ENCODE results near the gene NEK6.
A peak's percentile ranks its signal among the peaks of the same experiment; 100 is the strongest.

Gene NEK6

GRCh38 chr9:124311283-124311682 is 53.5 kb downstream of the NEK6 start:
- H3K4me3 Mint-ChIP-seq, result no peak overlapping the region
- DNase-seq, result no peak
- no peak for ATAC-seq (replicated peaks)
- H3K4me1 Mint-ChIP-seq, result peaks cover 1 to 14% of the 10 kb centered on the region in 2 donors
- H3K27me3 Mint-ChIP-seq, result no peaks in the 10 kb centered on the region
- H3K27ac Mint-ChIP-seq, result peak overlapping the region; percentile 37
- no peaks in the 10 kb centered on the region for H3K9me3 Mint-ChIP-seq
- H3K36me3 Mint-ChIP-seq, result peaks cover 37 to 53% of the 10 kb centered on the region in 2 donors

DNA sequence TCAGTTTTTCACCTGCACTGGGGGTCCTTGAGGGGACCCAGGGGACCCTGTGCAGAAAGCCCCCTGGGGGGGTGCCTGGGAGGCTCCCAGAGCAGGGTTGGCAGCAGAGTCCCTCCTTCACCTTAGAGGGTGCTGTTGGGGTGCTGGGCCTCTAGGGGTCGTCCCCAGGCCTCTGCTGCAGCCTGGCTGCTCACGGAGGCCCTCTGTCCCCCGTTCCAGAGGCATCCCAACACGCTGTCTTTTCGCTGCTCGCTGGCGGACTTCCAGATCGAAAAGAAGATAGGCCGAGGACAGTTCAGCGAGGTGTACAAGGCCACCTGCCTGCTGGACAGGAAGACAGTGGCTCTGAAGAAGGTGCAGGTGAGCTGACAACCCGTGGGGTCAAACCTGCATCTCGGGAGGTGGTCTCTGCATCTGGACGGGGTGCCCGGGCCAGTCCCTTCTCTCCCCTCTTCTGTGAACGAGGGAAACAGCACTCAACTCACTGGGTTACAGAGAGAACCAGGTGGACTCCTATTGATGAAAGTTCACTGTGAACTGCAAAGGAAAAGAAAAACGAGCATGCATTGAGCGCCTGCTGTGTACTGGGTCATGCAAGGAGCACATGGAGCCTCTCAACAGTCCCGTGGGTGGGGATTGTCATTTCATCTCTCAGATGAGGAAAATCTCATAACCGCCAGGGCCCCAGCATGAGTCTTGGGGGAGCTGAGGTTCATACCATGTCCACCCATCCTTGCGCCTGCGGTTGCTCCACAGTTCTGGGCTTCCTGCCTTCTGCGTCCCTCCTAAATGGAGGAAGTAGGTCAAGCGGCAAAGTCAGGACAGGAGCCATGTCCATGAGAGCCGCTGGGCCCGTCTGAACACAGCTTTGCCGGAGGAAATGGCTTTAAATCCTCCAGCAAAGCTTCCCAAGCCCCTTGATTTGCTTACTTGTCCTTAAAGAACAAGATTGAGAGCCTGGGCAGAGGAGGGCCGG is 54.8 kb downstream of the NEK6 start:
- Mint-ChIP-seq H3K27me3 (no peaks in the 10 kb centered on the region), H3K9me3 (no peaks in the 10 kb centered on the region), H3K27ac (peak overlapping the region; percentile 5), H3K4me1 (peaks cover 3 to 14% of the 10 kb centered on the region in 2 donors), H3K4me3 (no peak overlapping the region), H3K36me3 (peaks cover 42 to 58% of the 10 kb centered on the region in 2 donors)
- ATAC-seq (replicated peaks) (no peak), DNase-seq (no peak)

- H3K9me3 Mint-ChIP-seq, result no peaks in the 10 kb centered on the region
- peak overlapping the region; percentile 14 for H3K27ac Mint-ChIP-seq
- DNase-seq (no peak), ATAC-seq (replicated peaks) (no peak)
- no peaks in the 10 kb centered on the region for H3K27me3 Mint-ChIP-seq
- H3K36me3 Mint-ChIP-seq, result peaks cover 34 to 62% of the 10 kb centered on the region in 2 donors
- peaks cover 3 to 14% of the 10 kb centered on the region in 2 donors for H3K4me1 Mint-ChIP-seq
- H3K4me3 Mint-ChIP-seq, result no peak overlapping the region
These were observed 56.2 kb downstream of the NEK6 start for GRCh38 chr9:124313940-124314339.

- Mint-ChIP-seq H3K4me3 (no peak overlapping the region), H3K4me1 (peaks cover 9 to 16% of the 10 kb centered on the region in 2 donors), H3K9me3 (no peaks in the 10 kb centered on the region), H3K27ac (peak overlapping the region; percentile 60), H3K27me3 (no peaks in the 10 kb centered on the region), H3K36me3 (peaks cover 41 to 75% of the 10 kb centered on the region in 2 donors)
- DNase-seq (no peak), ATAC-seq (replicated peaks) (no peak)
These were observed 58.1 kb downstream of the NEK6 start for GRCh38 chr9:124315882-124316281.

- no peaks in the 10 kb centered on the region for H3K27me3 Mint-ChIP-seq
- ATAC-seq (replicated peaks) (peak; percentile 65 to 70), DNase-seq (no peak)
- peaks cover 60 to 71% of the 10 kb centered on the region in 2 donors for H3K36me3 Mint-ChIP-seq
- no peaks in the 10 kb centered on the region for H3K9me3 Mint-ChIP-seq
- peak overlapping the region; percentile 88 for H3K27ac Mint-ChIP-seq
- no peak overlapping the region for H3K4me3 Mint-ChIP-seq
- H3K4me1 Mint-ChIP-seq, result peaks cover 18 to 25% of the 10 kb centered on the region in 2 donors
These were observed 62.6 kb downstream of the NEK6 start for GRCh38 chr9:124320062-124320973.

GRCh38 chr9:124321416-124321815 is 63.7 kb downstream of the NEK6 start:
- DNase-seq (no peak), ATAC-seq (replicated peaks) (no peak)
- peaks cover 54 to 64% of the 10 kb centered on the region in 2 donors for H3K36me3 Mint-ChIP-seq
- H3K27me3 Mint-ChIP-seq, result no peaks in the 10 kb centered on the region
- no peak overlapping the region for H3K27ac Mint-ChIP-seq
- no peak overlapping the region for H3K4me3 Mint-ChIP-seq
- H3K9me3 Mint-ChIP-seq, result no peaks in the 10 kb centered on the region
- H3K4me1 Mint-ChIP-seq, result peaks cover 18 to 25% of the 10 kb centered on the region in 2 donors

DNA sequence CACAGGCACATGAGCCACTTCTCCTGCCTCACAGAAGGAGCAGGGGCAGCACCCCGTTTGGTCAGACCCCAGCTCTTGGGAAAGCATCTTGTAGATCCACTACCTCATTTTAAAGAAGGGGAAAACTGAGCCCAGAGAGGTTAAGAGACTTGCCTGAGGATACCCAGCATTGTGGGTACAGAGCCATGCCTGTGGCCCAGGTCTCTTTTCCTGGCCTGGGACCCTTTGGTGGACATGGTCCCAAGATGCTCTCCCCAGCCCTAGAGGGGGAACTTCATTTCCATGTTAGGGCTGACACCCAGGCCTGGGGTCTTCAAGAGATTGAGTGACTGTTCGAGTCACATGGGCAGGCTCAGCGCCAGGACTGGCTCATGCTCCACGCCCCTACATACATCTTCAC is 64.2 kb downstream of the NEK6 start:
- ATAC-seq (replicated peaks), result no peak
- DNase-seq, result no peak
- Mint-ChIP-seq H3K9me3 (no peaks in the 10 kb centered on the region), H3K36me3 (peaks cover 53 to 64% of the 10 kb centered on the region in 2 donors), H3K27ac (no peak overlapping the region), H3K4me1 (peaks cover 18 to 25% of the 10 kb centered on the region in 2 donors), H3K27me3 (no peaks in the 10 kb centered on the region), H3K4me3 (no peak overlapping the region)

- H3K27ac Mint-ChIP-seq, result peak overlapping the region; percentile 39
- no peaks in the 10 kb centered on the region for H3K27me3 Mint-ChIP-seq
- H3K4me3 Mint-ChIP-seq, result peak overlapping the region in 1 of 2 donors; percentile 47
- peaks cover 53 to 63% of the 10 kb centered on the region in 2 donors for H3K36me3 Mint-ChIP-seq
- no peak for ATAC-seq (replicated peaks)
- no peak for DNase-seq
- no peaks in the 10 kb centered on the region for H3K9me3 Mint-ChIP-seq
- H3K4me1 Mint-ChIP-seq, result peaks cover 17 to 25% of the 10 kb centered on the region in 2 donors
These were observed 65.1 kb downstream of the NEK6 start for GRCh38 chr9:124322618-124323432.

DNA sequence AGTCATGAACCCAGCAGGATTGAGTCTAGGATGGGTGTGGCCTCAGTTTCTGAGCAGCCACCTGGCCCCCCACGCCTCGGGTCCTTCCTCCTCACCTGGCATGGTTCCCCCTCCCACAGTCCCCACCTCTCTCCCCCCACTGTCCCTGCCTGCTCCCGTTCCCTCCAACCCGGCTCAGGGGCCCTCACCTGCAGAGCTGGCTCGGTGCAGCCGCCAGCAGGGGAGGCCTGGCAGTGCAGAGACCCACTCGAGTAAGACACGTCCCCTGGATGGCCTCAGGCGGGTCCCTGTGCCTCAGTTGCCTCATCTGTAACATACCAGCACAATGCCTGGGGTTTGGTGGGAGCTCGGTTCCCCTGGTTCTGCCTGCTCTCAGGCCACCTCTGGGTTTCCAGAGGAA is 66.2 kb downstream of the NEK6 start:
- Mint-ChIP-seq H3K4me3 (no peak overlapping the region), H3K9me3 (no peaks in the 10 kb centered on the region), H3K36me3 (peaks cover 59 to 63% of the 10 kb centered on the region in 2 donors), H3K4me1 (peaks cover 17 to 25% of the 10 kb centered on the region in 2 donors), H3K27me3 (no peaks in the 10 kb centered on the region), H3K27ac (peak overlapping the region; percentile 47)
- DNase-seq, result no peak
- ATAC-seq (replicated peaks), result no peak

DNA sequence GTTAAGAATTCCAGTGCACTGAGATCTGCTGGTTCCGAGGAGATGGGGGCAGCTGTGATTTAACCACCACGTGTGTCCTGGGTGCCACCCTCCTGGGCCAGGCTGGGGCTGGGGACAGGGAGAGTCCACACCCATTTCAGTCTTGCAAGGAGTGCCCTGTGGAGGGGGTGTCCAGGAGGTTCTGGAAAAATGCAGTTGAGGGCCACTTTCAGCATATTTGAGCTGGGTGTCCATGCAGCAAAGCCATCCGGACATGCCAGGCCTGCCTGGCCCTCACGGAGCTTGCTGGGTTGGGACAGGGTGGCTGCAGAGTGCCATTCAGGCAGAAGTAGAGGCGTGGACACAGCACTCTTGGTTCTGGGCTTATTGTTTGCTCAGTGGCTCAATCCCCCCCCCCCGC is 68.1 kb downstream of the NEK6 start:
- peaks cover 57 to 63% of the 10 kb centered on the region in 2 donors for H3K36me3 Mint-ChIP-seq
- no peak for ATAC-seq (replicated peaks)
- no peak overlapping the region for H3K4me3 Mint-ChIP-seq
- no peaks in the 10 kb centered on the region for H3K27me3 Mint-ChIP-seq
- no peak overlapping the region for H3K27ac Mint-ChIP-seq
- H3K9me3 Mint-ChIP-seq, result no peaks in the 10 kb centered on the region
- H3K4me1 Mint-ChIP-seq, result peaks cover 10 to 17% of the 10 kb centered on the region in 2 donors
- DNase-seq, result no peak

- ATAC-seq (replicated peaks) (no peak), DNase-seq (no peak)
- Mint-ChIP-seq H3K4me3 (no peak overlapping the region), H3K27me3 (no peaks in the 10 kb centered on the region), H3K36me3 (peaks cover 54 to 61% of the 10 kb centered on the region in 2 donors), H3K4me1 (peaks cover 10 to 17% of the 10 kb centered on the region in 2 donors), H3K27ac (peak overlapping the region; percentile 20), H3K9me3 (no peaks in the 10 kb centered on the region)
These were observed 68.6 kb downstream of the NEK6 start for GRCh38 chr9:124326378-124326777.

- Mint-ChIP-seq H3K36me3 (peaks cover 44 to 64% of the 10 kb centered on the region in 2 donors), H3K9me3 (no peaks in the 10 kb centered on the region), H3K27me3 (no peaks in the 10 kb centered on the region), H3K4me3 (no peak overlapping the region), H3K4me1 (peaks cover 10 to 16% of the 10 kb centered on the region in 2 donors), H3K27ac (peak overlapping the region; percentile 60)
- DNase-seq, result no peak
- no peak for ATAC-seq (replicated peaks)
These were observed 69.7 kb downstream of the NEK6 start for GRCh38 chr9:124327491-124327890.

- Mint-ChIP-seq H3K4me1 (peaks cover 4 to 8% of the 10 kb centered on the region in 2 donors), H3K9me3 (no peaks in the 10 kb centered on the region), H3K4me3 (no peak overlapping the region), H3K36me3 (peaks cover 44 to 64% of the 10 kb centered on the region in 2 donors), H3K27ac (no peak overlapping the region), H3K27me3 (no peaks in the 10 kb centered on the region)
- DNase-seq (no peak), ATAC-seq (replicated peaks) (no peak)
These were observed 70.5 kb downstream of the NEK6 start for GRCh38 chr9:124328285-124328684.

Measured in stimulated activated naive B cell treated with anti-CD40 and anti-IgM and Interleukin-4, amounts not matched to agents 10 μg/mL and 1 μg/mL and 100 μg/mL, for 72 hours (primary cell).